Endodermal cell (in vitro differentiated cells): ENCODE results near the gene MFN2. TPM values are rescaled to one million over a fixed set of nuclear protein-coding genes. Genes with fewer than 3 reads are reported as not detected.

Experiments
- DNase-seq: peaks from one replicate; pipeline ENCODE4 v3.0.0-alpha.2; 2017
- H3K27ac ChIP-seq: 2 replicates; pipeline ENCODE4 v1.5.1; 2013; ENCODE audit warnings: mild to moderate bottlenecking, low read depth, low read length, moderate library complexity
- H3K27me3 ChIP-seq: 2 replicates; pipeline ENCODE4 v1.6.1; 2013; ENCODE audit warnings: mild to moderate bottlenecking, low read length, moderate library complexity; ENCODE audit not compliant: insufficient read depth, control insufficient read depth, poor library complexity, severe bottlenecking
- H3K36me3 ChIP-seq: 2 replicates; pipeline ENCODE4 v1.7.0; 2013; ENCODE audit warnings: mild to moderate bottlenecking, low read length, moderate library complexity; ENCODE audit not compliant: control insufficient read depth, insufficient read depth
- H3K4me1 ChIP-seq: one replicate; pipeline ENCODE4 v1.7.0; 2013; ENCODE audit warnings: low read length; ENCODE audit not compliant: control insufficient read depth, insufficient read depth
- H3K4me3 ChIP-seq: 2 replicates; pipeline ENCODE4 v1.5.1; 2013; ENCODE audit warnings: mild to moderate bottlenecking, low read length, moderate library complexity
- H3K9ac ChIP-seq: 2 replicates; pipeline ENCODE4 v1.6.1; 2013; ENCODE audit warnings: mild to moderate bottlenecking, low read length, moderate library complexity; ENCODE audit not compliant: poor library complexity, severe bottlenecking; ENCODE audit errors: extremely low read depth
- H3K9me3 ChIP-seq: 2 replicates; pipeline ENCODE4 v1.6.1; 2013; ENCODE audit warnings: mild to moderate bottlenecking, low read length, moderate library complexity; ENCODE audit not compliant: control insufficient read depth
- H3K27ac Mint-ChIP-seq: 2 replicates; pipeline ENCODE4 v1.8.0; 2020; ENCODE audit warnings: mixed read lengths
- H3K27me3 Mint-ChIP-seq: 2 replicates; pipeline ENCODE4 v1.8.0; 2021; ENCODE audit warnings: mild to moderate bottlenecking, mixed read lengths; ENCODE audit not compliant: insufficient read depth
- H3K36me3 Mint-ChIP-seq: 2 replicates; pipeline ENCODE4 v1.8.0; 2020; ENCODE audit warnings: low read depth, mixed read lengths
- H3K4me1 Mint-ChIP-seq: 2 replicates; pipeline ENCODE4 v1.8.0; 2020; ENCODE audit warnings: mixed read lengths
- H3K4me3 Mint-ChIP-seq: 2 replicates; pipeline ENCODE4 v1.8.0; 2020; ENCODE audit warnings: mild to moderate bottlenecking, moderate library complexity, mixed read lengths
- H3K9me3 Mint-ChIP-seq: 2 replicates; pipeline ENCODE4 v1.8.0; 2020; ENCODE audit warnings: mild to moderate bottlenecking, mixed read lengths
- WGBS, 2 experiments: methylation state at CpG; one replicate each; pipeline versions ENCODE4 v1.1.5 to v1.1.7; 2013; ENCODE audit warnings: missing lambda C conversion rate in 2 of 2, mixed read lengths in 1 of 2; ENCODE audit not compliant: insufficient coverage in 1 of 2, insufficient read length in 1 of 2; 5-methylcytosine and 5-hydroxymethylcytosine counted together
- total RNA-seq, 2 donors: library from RNA; stranded (reverse); fragmentation: NEBNext Ultra II Directional in 1 of 2; extraction: Animal tissue kit (Norgen Biotek cat#: 25700) in 1 of 2; gene quantifications; 2 replicates in 1 of 2; 3 replicates in 1 of 2; pipeline ENCODE4 v1.2.1, GENCODE V29; 2021
- TF ChIP-seq, protein P1 (sequence below): fragments of 200-600 bp; sonication (generic); conservative IDR thresholded peaks from 2 replicates; pipeline ENCODE4 v1.5.0; 2021; ENCODE audit warnings: antibody characterized with exemption, mild to moderate bottlenecking

The MFN2 gene
- total RNA-seq, 2 donors from 2014 or later, result 41.7 to 56.3 TPM

- Histone ChIP-seq H3K36me3 (peaks cover 30% of the 10 kb centered on the region), H3K4me3 (no peak overlapping the region), H3K4me1 (no peaks in the 10 kb centered on the region), H3K9ac (no peak overlapping the region), H3K9me3 (no peaks in the 10 kb centered on the region), H3K27ac (no peak overlapping the region), H3K27me3 (no peaks in the 10 kb centered on the region)
- 61 to 100% methylated on average over 1 to 6 of the region's 6 CpGs for WGBS, 2 experiments
- no peak overlapping the region for H3K4me3 Mint-ChIP-seq
- H3K27ac Mint-ChIP-seq, result no peak overlapping the region
- TF ChIP-seq, protein P1, sequence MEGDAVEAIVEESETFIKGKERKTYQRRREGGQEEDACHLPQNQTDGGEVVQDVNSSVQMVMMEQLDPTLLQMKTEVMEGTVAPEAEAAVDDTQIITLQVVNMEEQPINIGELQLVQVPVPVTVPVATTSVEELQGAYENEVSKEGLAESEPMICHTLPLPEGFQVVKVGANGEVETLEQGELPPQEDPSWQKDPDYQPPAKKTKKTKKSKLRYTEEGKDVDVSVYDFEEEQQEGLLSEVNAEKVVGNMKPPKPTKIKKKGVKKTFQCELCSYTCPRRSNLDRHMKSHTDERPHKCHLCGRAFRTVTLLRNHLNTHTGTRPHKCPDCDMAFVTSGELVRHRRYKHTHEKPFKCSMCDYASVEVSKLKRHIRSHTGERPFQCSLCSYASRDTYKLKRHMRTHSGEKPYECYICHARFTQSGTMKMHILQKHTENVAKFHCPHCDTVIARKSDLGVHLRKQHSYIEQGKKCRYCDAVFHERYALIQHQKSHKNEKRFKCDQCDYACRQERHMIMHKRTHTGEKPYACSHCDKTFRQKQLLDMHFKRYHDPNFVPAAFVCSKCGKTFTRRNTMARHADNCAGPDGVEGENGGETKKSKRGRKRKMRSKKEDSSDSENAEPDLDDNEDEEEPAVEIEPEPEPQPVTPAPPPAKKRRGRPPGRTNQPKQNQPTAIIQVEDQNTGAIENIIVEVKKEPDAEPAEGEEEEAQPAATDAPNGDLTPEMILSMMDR, result peak; percentile 90
- DNase-seq, result peak; percentile 94
- no peaks in the 10 kb centered on the region for H3K9me3 Mint-ChIP-seq
- H3K27me3 Mint-ChIP-seq, result no peaks in the 10 kb centered on the region
- peaks cover 27% of the 10 kb centered on the region for H3K36me3 Mint-ChIP-seq
- H3K4me1 Mint-ChIP-seq, result no peaks in the 10 kb centered on the region
Observed at GRCh38 chr1:11967028-11967547, 13.2 kb upstream of the MFN2 start.

DNA sequence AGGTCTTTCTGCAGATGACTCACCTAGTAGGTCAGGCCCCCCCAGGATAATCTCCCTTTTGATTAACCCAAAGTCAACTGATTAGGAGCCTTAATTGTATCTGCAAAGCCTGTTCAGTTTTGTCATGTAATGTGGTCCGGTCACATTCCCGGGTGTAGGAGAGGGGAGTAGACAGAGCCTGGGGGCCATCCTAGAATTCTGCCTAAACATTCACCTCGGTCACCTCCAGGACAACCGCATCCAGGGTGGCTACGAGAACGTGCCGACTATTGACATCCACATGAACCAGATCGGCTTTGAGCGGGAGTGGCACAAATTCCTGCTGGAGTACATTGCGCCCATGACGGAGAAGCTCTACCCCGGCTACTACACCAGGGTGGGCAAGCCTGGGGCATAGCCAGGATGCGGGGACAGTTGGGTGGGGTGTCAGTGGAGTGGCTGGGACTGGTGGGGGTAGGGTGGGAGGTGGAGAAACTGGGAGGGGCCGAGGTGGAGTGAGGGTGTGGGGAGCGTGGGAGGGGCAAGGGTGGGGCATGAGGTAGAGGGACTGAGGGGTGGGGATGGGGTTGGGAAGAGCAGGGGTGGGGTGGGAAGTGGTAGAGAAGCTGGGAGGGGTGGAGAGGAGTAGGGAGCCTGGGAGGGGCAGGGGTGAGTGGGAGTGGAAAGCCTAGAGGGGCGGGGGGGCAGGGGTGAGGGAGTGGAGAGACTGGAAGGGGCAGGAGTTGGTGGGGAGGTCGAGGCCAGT is 9.6 kb upstream of the MFN2 start:
- H3K4me3 Mint-ChIP-seq, result no peak overlapping the region
- no peaks in the 10 kb centered on the region for H3K27me3 Mint-ChIP-seq
- H3K27ac Mint-ChIP-seq, result no peak overlapping the region

GRCh38 chr1:11977625-11978024 is 2.6 kb upstream of the MFN2 start:
- WGBS, 2 experiments, result 92 to 94% methylated on average over 2 to 3 of the region's 3 CpGs
- Histone ChIP-seq H3K27ac (no peak overlapping the region), H3K4me1 (no peaks in the 10 kb centered on the region), H3K27me3 (no peaks in the 10 kb centered on the region), H3K36me3 (peaks cover 22% of the 10 kb centered on the region), H3K9me3 (no peaks in the 10 kb centered on the region), H3K4me3 (no peak overlapping the region), H3K9ac (no peak overlapping the region)
- TF ChIP-seq, protein P1, result no peak
- Mint-ChIP-seq H3K27me3 (no peaks in the 10 kb centered on the region), H3K36me3 (peaks cover 27% of the 10 kb centered on the region), H3K4me3 (no peak overlapping the region), H3K4me1 (peaks cover 16% of the 10 kb centered on the region), H3K9me3 (no peaks in the 10 kb centered on the region), H3K27ac (no peak overlapping the region)
- DNase-seq, result no peak

More for the DNA sequence above, 9.6 kb upstream of the MFN2 start:
- Histone ChIP-seq H3K27ac (no peak overlapping the region), H3K27me3 (no peaks in the 10 kb centered on the region), H3K9me3 (no peaks in the 10 kb centered on the region), H3K4me1 (no peaks in the 10 kb centered on the region), H3K4me3 (no peak overlapping the region), H3K36me3 (peaks cover 32% of the 10 kb centered on the region), H3K9ac (no peak overlapping the region)
- 95 to 97% methylated on average over 8 to 15 of the region's 17 CpGs for WGBS, 2 experiments
- no peaks in the 10 kb centered on the region for H3K9me3 Mint-ChIP-seq
- no peaks in the 10 kb centered on the region for H3K4me1 Mint-ChIP-seq
- no peak for DNase-seq
- TF ChIP-seq, protein P1, result no peak
- peaks cover 35% of the 10 kb centered on the region for H3K36me3 Mint-ChIP-seq
